Upper lobe of left lung (tissue), 4 donors: Measurements from ENCODE around the gene TREH.

Source experiments
- POLR2A ChIP-seq, 4 donors: fragments of 450-650 bp; IDR thresholded peaks; one replicate each; pipeline ENCODE4 v1.5.1; 2016 to 2017; ENCODE audit warnings: antibody characterized with exemption in 4 of 4, mild to moderate bottlenecking in 2 of 4
- POLR2AphosphoS5 ChIP-seq, 2 donors: sonication (generic); formaldehyde crosslinking; IDR thresholded peaks; one replicate each; pipeline ENCODE4 v1.5.1; 2017; ENCODE audit warnings: antibody characterized with exemption in 2 of 2
- TF ChIP-seq, protein P1 (sequence below), 6 experiments: fragments of 450-650 bp in 4 of 6; fragments of 200-600 bp in 2 of 6; sonication (generic) in 2 of 6; IDR thresholded peaks; one replicate each; pipeline ENCODE4 v1.5.1; 2016 to 2019; ENCODE audit warnings: antibody characterized with exemption in 6 of 6

DNA sequence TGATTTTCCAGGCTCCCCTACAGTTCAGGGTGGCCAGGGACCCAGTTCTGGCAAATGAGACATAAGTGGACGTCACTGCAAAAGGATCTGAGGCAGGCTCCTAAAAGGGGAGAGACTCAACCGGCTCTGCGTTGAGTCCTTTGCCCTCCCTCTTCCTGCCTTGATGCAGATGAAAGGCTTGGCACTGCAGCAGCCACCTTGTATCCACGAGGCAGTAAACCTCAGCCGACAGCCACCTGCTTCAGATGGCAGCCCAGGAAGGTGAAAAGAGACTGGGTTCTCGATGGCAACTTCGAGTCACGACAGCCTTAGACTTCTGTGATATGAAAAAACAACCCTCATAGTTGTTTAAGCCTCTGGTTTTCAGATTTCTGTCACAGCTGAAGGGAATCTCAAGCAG is 14.7 kb upstream of the TREH start:
- TF ChIP-seq, protein P1, sequence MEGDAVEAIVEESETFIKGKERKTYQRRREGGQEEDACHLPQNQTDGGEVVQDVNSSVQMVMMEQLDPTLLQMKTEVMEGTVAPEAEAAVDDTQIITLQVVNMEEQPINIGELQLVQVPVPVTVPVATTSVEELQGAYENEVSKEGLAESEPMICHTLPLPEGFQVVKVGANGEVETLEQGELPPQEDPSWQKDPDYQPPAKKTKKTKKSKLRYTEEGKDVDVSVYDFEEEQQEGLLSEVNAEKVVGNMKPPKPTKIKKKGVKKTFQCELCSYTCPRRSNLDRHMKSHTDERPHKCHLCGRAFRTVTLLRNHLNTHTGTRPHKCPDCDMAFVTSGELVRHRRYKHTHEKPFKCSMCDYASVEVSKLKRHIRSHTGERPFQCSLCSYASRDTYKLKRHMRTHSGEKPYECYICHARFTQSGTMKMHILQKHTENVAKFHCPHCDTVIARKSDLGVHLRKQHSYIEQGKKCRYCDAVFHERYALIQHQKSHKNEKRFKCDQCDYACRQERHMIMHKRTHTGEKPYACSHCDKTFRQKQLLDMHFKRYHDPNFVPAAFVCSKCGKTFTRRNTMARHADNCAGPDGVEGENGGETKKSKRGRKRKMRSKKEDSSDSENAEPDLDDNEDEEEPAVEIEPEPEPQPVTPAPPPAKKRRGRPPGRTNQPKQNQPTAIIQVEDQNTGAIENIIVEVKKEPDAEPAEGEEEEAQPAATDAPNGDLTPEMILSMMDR (IDR thresholded peaks at IDR 0.05): no peak
- no peak for TF ChIP-seq POLR2A (IDR thresholded peaks at IDR 0.05)
- no peak for TF ChIP-seq POLR2AphosphoS5 (IDR thresholded peaks at IDR 0.05)
